Measurements from ENCODE around the gene SBSN. TPM values are rescaled to one million over a fixed set of nuclear protein-coding genes. Genes with fewer than 3 reads are reported as not detected.

Gene SBSN
- total and polyA plus RNA-seq, 2 donors (not counting 1 experiment from before 2014, with no cell fraction given) = not detected

GRCh38 chr19:35571406-35571965 is 43.4 kb upstream of the SBSN start:
- no peak overlapping the region for H3K27ac ChIP-seq (ENCODE audit: low read length in 2 of 2)
- H3K9me3 ChIP-seq (ENCODE audit: control extremely low read depth in 1 of 3, control insufficient read depth in 2 of 3, insufficient read depth in 1 of 3, low read length in 2 of 3) = peaks cover 0 to 14% (median 11%) of the 10 kb centered on the region in 3 donors
- intact Hi-C loops (cut with micrococcal nuclease) = no loop called here
- no peaks in the 10 kb centered on the region for H4K20me1 ChIP-seq (ENCODE audit: control insufficient read depth, insufficient read depth, low read length, poor library complexity, severe bottlenecking)
- H3K4me2 ChIP-seq (replicated peaks; ENCODE audit: low read depth, low read length, poor library complexity, severe bottlenecking) = no peak overlapping the region
- CTCF ChIA-PET = no interaction called here
- TF ChIP-seq CTCF (IDR thresholded peaks at IDR 0.05) = no peak
- no peak for TF ChIP-seq EZH2 (IDR thresholded peaks at IDR 0.05; ENCODE audit: borderline replicate concordance, insufficient read depth, low read depth, low read length, poor library complexity, severe bottlenecking)
- H3K79me2 ChIP-seq (ENCODE audit: control insufficient read depth, insufficient read depth, low read length) = no peaks in the 10 kb centered on the region
- ATAC-seq (ENCODE audit: low read depth) (no peak), DNase-seq (no peak)
- Mint-ChIP-seq H3K4me3 (no peak overlapping the region), H3K27ac (no peak overlapping the region), H3K9me3 (ENCODE audit: insufficient read depth) (peaks cover 12% of the 10 kb centered on the region), H3K27me3 (peaks cover 46% of the 10 kb centered on the region), H3K4me1 (no peaks in the 10 kb centered on the region)
- H3K4me3 ChIP-seq (ENCODE audit: control extremely low read depth in 1 of 5, extremely low read depth in 1 of 5, insufficient read depth in 1 of 5, low read depth in 2 of 5, low read length in 4 of 5) = no peak overlapping the region
- peaks cover 0 to 22% (median 0%) of the 10 kb centered on the region in 4 experiments for H3K27me3 ChIP-seq (replicated peaks in 1 of 4; ENCODE audit: control extremely low read depth in 1 of 4, control insufficient read depth in 3 of 4, insufficient read depth in 4 of 4, low read length in 3 of 4)
- H3K36me3 ChIP-seq (replicated peaks in 1 of 2; ENCODE audit: control extremely low read depth in 1 of 2, control insufficient read depth in 1 of 2, extremely low read depth in 1 of 2, insufficient read depth in 2 of 2, low read length in 1 of 2) = no peaks in the 10 kb centered on the region
- H3K9ac ChIP-seq (ENCODE audit: low read length) = no peak overlapping the region
- no peaks in the 10 kb centered on the region for H3K4me1 ChIP-seq (ENCODE audit: control insufficient read depth in 2 of 2, insufficient read depth in 2 of 2, low read length in 2 of 2)
- H2AFZ ChIP-seq (ENCODE audit: insufficient read depth, low read depth, low read length, poor library complexity, severe bottlenecking) = no peak overlapping the region
- 86% methylated on average over 1 of the region's 1 CpG for WGBS (ENCODE audit: insufficient coverage)
- POLR2A ChIA-PET = no interaction called here

- Mint-ChIP-seq H3K27ac (no peak overlapping the region), H3K27me3 (peaks cover 41% of the 10 kb centered on the region), H3K4me3 (no peak overlapping the region), H3K9me3 (ENCODE audit: insufficient read depth) (peaks cover 3% of the 10 kb centered on the region), H3K4me1 (no peaks in the 10 kb centered on the region)
- Histone ChIP-seq H3K4me2 (replicated peaks; ENCODE audit: low read depth, low read length, poor library complexity, severe bottlenecking) (no peak overlapping the region), H3K27me3 (replicated peaks in 1 of 4; ENCODE audit: control extremely low read depth in 1 of 4, control insufficient read depth in 3 of 4, insufficient read depth in 4 of 4, low read length in 3 of 4) (peaks cover 0 to 24% (median 0%) of the 10 kb centered on the region in 4 experiments), H3K79me2 (ENCODE audit: control insufficient read depth, insufficient read depth, low read length) (no peaks in the 10 kb centered on the region), H3K4me3 (ENCODE audit: control extremely low read depth in 1 of 5, extremely low read depth in 1 of 5, insufficient read depth in 1 of 5, low read depth in 2 of 5, low read length in 4 of 5) (no peak overlapping the region), H4K20me1 (ENCODE audit: control insufficient read depth, insufficient read depth, low read length, poor library complexity, severe bottlenecking) (no peaks in the 10 kb centered on the region), H2AFZ (ENCODE audit: insufficient read depth, low read depth, low read length, poor library complexity, severe bottlenecking) (no peak overlapping the region), H3K9ac (ENCODE audit: low read length) (no peak overlapping the region), H3K27ac (ENCODE audit: low read length in 2 of 2) (no peak overlapping the region), H3K4me1 (ENCODE audit: control insufficient read depth in 2 of 2, insufficient read depth in 2 of 2, low read length in 2 of 2) (no peaks in the 10 kb centered on the region), H3K9me3 (ENCODE audit: control extremely low read depth in 1 of 3, control insufficient read depth in 2 of 3, insufficient read depth in 1 of 3, low read length in 2 of 3) (peaks cover 0 to 6% (median 0%) of the 10 kb centered on the region in 3 donors), H3K36me3 (replicated peaks in 1 of 2; ENCODE audit: control extremely low read depth in 1 of 2, control insufficient read depth in 1 of 2, extremely low read depth in 1 of 2, insufficient read depth in 2 of 2, low read length in 1 of 2) (no peaks in the 10 kb centered on the region)
- TF ChIP-seq CTCF (IDR thresholded peaks at IDR 0.05) (no peak), EZH2 (IDR thresholded peaks at IDR 0.05; ENCODE audit: borderline replicate concordance, insufficient read depth, low read depth, low read length, poor library complexity, severe bottlenecking) (no peak)
- intact Hi-C loops (cut with micrococcal nuclease) = no loop called here
- ATAC-seq (ENCODE audit: low read depth) (no peak), DNase-seq (no peak)
- ChIA-PET POLR2A (no interaction called here), CTCF (interaction anchor here (0.7 kb wide), 1 partner anchor 20 kb away, joined by 3 read pairs; no protein-coding TSS in a partner anchor)
- 72% methylated on average over 5 of the region's 5 CpGs for WGBS (ENCODE audit: insufficient coverage)
Observed at GRCh38 chr19:35569281-35569781, 41.2 kb upstream of the SBSN start.

Measured in B cell (primary cell).